Stimulated activated CD8-positive, alpha-beta memory T cell treated with anti-CD3 and anti-CD28 coated beads, Interleukin-15, amount 100 ng/mL, for 4 hours (primary cell): ENCODE data around the gene RPL13.

Source experiments
- DNase-seq, 2 donors: peaks; one replicate each; pipeline ENCODE4 v3.0.0-alpha.2; 2020; ENCODE audit warnings: low read depth in 2 of 2

The RPL13 gene

DNA sequence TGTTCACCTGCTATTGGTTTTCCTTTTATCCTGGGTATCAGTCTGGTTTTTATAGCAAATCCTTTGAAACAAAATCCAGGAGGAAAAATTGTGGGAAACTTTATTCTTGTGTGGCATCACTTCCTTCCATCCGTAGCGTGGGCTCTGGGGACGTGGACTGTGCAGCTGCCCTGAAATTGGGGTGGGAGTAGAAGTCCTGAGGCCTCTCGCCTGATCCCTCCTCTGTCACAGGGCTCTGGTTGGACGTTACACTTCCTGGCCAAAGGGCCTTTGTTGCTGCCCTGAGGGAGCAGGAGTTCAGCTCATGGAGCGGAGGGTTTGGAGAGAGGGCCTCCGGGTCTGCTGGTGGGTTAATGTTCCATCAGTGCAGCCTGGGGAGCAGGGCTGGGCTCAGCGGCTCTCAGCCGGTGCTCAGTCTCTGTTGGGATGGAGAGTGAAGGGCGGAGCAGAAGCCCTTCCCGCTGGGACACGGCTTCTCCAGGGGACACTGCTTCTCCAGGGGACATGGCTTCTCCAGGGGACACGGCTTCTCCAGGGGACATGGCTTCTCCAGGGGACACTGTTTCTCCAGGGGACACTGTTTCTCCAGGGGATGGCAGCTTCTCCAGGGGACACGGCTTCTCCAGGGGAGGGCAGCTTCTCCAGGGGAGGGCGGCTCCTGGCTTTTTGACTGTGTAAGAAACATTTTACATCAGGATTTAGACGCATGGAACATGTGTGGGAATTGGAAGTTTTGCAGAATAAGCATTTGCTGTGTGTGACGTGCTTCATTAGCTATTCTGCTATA is 15.2 kb upstream of the RPL13 start:
- no peak for DNase-seq

GRCh38 chr16:89545831-89546574 is 14.5 kb upstream of the RPL13 start:
- no peak for DNase-seq

- DNase-seq = no peak
Measured at GRCh38 chr16:89546781-89547180, 13.7 kb upstream of the RPL13 start.

DNA sequence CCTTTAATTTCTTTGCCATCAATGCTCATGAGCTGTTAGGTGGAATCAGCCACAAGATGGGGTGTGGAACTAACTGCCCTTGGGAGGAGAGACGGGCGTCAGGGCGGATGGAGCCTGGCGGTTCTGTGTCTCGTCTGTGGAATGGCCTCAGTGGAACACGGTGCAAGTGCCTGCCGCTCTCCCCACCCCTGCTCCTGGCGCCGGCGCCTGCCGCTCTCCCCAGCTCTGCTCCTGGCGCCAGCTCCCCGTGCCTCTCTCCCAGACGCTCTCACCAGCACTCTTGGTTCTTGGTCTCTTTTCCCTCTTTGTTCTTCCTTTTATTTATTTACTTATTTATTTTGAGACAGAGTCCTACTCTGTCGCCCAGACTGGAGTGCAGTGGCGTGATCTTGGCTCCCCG is 13.2 kb upstream of the RPL13 start:
- DNase-seq = no peak

DNA sequence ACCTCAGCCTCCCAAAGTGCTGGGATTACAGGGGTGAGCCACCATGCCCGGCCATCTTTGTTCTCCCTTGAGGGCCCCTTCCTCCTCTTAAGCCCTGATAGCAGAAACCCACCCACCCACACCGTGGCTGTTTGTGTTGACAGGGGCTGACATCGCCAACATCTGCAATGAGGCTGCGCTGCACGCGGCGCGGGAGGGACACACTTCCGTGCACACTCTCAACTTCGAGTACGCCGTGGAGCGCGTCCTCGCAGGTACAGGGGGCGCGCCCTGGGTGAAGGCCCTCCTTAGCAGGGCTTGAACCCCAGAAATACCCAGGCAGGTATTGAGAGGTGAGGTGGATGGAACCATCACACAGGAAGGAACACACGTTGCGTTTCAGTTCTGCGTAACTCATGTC is 12.6 kb upstream of the RPL13 start:
- no peak for DNase-seq

- no peak for DNase-seq
Measured at GRCh38 chr16:89548344-89549006, 12.0 kb upstream of the RPL13 start.

DNA sequence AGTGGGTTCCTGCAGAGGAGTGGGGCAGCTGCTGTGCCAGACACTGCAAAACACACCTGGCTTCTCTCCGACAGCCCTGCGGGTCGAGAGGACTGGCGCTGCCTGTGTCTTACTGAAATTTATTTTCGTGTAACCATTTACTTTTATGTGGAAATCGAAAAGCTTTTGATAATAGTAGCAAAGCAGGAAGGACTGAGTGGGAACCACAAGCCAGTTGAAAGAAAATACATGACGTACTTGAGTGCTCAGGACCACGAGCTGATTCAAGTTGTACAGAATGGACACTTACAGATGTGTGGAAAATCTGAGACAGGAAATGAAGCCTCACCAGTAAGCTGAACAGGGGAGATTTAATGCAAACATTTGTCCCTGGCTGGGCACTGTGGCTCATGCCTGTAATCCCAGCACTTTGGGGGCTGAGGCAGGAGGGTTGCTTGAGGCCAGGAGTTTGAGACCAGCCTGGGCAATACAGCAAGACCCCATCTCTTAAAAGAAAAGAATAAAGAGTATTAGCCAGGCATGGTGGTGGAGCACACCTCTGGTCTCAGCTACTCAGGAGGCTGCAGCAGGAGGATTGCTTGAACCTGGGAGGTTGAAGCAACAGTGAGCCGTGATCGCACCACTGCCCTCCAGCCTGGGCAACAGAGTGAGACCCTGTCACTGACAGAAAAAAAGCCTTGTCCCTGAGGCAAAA is 11.3 kb upstream of the RPL13 start:
- no peak for DNase-seq

DNA sequence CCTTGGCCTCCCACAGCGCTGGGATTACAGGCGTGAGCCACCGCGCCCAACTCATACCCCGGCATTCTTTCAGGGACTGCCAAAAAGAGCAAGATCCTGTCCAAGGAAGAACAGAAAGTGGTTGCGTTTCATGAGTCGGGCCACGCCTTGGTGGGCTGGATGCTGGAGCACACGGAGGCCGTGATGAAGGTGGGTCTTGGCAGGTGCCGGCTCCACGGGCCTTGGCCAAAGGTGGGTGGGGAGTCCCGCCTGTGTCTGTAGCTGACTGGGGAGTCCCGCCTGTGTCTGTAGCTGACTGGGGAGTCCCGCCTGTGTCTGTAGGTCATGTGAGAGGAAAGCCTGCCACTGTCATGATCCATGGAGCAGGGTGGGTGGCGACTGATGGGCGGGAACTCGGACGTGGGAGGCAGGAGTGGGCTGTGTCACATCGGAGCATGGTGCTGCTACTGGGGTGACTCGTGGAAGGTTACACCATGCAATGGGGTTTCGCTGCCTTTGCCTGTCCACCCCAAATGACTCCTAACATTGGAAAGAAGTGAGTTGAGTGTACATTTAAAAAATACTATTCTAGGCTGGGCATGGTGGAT is 10.0 kb upstream of the RPL13 start:
- DNase-seq = no peak

DNA sequence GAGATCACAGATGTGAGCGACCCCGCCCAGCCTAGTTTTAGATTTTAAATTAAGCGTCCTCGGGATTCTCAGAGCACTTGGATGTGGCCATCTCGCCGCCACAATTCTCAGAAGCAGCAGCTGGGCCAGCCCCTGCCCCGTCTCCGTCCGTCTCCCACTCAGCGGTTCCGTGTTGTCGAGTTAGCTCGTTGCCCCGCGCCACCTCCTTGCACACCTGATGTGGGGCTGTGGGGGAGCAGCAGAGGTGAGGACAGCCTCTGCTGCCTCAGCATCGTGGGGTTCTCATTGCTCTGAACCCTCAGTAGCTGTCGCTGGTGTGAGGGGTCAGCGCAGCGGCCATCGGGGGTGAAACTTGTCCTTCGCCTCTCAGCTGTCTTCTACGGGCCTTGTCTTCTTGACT is 8.2 kb upstream of the RPL13 start:
- DNase-seq = no peak

DNA sequence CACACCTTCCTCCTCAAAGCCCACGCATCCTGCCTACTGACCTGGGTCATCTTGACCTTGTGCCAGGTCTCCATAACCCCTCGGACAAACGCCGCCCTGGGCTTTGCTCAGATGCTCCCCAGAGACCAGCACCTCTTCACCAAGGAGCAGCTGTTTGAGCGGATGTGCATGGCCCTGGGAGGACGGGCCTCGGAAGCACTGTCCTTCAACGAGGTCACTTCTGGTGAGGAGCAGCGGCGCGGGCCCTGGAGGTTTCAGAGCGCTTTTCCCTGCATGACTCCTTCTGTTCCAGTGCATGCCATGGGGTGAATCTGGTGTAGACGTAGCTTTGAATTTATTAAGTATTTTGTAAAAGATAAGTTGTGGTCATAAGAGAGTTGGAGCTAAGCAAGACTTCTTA is 7.6 kb upstream of the RPL13 start:
- no peak for DNase-seq

GRCh38 chr16:89553733-89554132 is 6.7 kb upstream of the RPL13 start:
- no peak for DNase-seq

DNA sequence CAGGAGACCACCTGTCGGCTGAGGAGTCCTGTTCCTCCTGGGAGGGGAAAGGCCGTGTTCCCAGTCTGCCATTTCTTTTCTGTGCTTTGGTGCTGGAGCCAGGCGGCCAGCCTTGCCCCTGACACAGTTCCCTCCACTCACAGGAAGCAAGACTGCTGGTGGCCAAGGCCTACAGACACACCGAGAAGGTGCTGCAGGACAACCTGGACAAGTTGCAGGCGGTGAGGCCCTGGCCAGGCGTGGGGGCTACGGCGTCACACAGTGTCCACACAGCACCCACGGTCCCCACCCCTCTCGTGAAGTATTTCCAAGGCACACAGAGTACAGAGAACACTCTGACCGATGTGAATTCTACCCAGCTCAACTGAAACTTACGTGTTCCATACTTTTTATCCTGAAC is 6.1 kb upstream of the RPL13 start:
- DNase-seq = no peak

GRCh38 chr16:89555265-89555664 is 5.2 kb upstream of the RPL13 start:
- no peak for DNase-seq

- DNase-seq = no peak
Measured at GRCh38 chr16:89555780-89556179, 4.7 kb upstream of the RPL13 start.

DNA sequence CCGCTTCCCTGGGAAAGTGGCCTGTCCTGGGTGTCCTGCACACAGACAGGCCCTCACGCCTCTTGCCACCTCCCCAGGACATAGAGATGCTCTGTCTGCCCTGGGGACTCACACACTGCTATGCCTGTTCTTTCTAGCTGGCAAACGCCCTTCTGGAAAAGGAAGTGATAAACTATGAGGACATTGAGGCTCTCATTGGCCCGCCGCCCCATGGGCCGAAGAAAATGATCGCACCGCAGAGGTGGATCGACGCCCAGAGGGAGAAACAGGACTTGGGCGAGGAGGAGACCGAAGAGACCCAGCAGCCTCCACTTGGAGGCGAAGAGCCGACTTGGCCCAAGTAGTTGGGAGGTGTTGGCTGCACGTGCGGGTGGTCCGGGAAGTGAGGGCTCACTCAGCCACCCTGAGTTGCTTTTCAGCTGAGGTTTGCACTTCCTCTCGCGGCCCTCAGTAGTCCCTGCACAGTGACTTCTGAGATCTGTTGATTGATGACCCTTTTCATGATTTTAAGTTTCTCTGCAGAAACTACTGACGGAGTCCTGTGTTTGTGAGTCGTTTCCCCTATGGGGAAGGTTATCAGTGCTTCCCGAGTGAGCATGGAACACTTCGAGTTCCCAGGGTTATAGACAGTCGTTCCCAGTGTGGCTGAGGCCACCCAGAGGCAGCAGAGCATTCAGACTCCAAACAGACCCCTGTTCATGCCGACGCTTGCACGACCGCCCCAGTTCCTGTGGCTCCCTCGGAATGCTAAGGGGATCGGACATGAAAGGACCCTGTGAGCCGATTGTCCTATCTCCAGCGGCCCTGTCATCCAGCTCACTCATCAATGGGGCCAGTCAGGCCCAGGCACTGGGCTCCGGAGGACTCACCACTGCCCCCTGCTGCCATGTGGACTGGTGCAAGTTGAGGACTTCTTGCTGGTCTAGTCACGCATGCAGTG is 3.5 kb upstream of the RPL13 start:
- peak; percentile 52 to 59 for DNase-seq

DNA sequence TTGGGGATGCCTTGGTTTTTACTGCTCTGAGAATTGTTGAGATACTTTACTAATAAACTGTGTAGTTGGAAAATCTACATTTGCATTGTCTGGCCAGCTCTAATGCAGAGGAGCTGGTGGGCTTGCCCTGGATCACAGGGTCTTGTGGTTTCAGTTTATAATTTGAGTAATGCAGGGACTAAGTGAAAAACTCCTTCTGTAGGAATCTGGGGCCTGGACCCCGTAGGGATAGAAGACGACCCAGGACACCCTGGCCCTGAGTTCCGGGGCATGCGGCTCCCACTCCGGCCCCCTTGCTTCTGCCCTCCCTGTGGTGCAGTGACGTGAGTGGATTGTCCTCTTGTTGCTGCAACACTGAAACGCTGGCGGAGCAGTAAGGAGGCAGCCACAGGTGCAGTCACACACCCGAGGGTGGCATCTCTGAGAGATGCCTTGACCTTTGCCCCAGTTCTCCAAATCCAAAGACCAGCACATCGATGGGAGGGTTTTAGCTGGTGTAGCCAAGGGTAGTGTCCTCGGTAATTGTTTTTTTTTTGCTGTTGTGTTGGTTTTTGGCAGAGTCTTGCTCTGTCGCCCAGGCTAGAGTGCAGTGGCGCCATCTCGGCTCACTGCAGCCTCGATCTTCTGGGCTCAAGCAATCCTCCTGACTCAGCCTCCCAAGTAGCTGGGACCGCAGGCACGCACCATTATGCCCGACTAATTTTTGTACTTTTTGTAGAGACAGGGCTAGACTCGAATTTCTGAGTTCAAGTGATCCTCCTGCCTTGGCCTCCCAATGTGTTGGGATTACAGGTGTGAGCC is 2.6 kb upstream of the RPL13 start:
- no peak for DNase-seq

- DNase-seq = no peak
Measured at GRCh38 chr16:89561142-89561883, 831 bp downstream of the RPL13 start.

DNA sequence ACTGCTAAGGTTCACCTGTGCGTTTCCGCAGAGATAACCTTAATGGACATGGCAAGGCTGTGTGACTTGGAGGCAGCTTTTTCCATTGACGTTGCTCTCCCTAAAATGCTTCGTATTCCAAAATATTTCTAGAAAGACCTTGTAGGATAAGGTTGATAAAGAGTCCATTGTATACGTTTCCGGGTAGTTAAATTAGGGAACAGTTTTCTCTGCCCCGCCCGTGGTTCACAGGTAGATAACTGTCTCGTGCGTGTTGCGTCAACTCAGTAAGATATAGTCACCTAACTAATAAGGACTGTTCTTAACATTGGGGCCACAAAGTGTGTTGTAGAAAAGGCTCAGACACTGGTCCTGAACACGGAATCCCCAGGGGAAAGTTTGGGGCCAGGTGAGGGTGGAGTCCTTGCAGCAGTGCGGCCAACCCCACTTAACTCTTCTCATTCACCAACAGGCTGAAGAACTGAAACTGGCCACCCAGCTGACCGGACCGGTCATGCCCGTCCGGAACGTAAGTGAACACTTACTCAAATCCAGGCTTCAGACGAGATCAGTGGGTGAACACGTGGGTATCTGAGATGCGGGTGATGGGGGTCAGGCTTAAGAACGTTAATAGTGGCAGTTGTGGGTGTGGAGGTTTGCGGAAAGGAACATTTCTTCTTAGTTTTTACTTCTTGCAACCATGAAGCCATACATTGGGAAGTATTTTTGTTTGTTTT is 1.6 kb downstream of the RPL13 start:
- DNase-seq = no peak

DNA sequence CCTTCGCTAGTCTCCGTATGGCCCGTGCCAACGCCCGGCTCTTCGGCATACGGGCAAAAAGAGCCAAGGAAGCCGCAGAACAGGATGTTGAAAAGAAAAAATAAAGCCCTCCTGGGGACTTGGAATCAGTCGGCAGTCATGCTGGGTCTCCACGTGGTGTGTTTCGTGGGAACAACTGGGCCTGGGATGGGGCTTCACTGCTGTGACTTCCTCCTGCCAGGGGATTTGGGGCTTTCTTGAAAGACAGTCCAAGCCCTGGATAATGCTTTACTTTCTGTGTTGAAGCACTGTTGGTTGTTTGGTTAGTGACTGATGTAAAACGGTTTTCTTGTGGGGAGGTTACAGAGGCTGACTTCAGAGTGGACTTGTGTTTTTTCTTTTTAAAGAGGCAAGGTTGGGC is 2.5 kb downstream of the RPL13 start:
- DNase-seq = no peak
